Activated CD4-positive, CD25-positive, alpha-beta regulatory T cell treated with anti-CD3 and anti-CD28 coated beads, Interleukin-2, amount 50 U/mL, for 16 hours (primary cell): ENCODE results near the gene STK36.

Source experiments
- DNase-seq: peaks from one replicate; pipeline ENCODE4 v3.0.0-alpha.2; 2020; ENCODE audit warnings: low read depth, low spot score

The STK36 gene

GRCh38 chr2:218720048-218721041, 48.5 kb downstream of the STK36 start:
- no peak for DNase-seq

DNA sequence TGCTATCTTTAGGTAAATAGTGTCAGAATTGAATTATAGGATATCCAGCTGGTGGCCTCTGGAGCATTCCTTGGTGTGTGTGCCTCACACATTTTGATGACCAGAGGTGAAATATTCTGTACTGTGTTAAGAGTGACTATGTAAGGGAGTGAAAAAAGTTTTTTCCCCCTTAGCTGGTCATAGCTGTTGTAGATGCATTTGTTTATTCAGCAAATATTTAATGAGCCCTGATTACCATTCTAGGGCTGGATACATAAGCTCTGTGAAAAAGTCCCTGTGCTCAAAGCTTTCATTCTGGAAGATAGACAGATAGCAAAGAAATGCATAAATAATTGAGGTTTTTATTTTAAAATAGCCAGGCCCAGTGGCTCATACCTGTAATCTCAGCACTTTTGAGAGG, 49.6 kb downstream of the STK36 start:
- DNase-seq, result no peak

DNA sequence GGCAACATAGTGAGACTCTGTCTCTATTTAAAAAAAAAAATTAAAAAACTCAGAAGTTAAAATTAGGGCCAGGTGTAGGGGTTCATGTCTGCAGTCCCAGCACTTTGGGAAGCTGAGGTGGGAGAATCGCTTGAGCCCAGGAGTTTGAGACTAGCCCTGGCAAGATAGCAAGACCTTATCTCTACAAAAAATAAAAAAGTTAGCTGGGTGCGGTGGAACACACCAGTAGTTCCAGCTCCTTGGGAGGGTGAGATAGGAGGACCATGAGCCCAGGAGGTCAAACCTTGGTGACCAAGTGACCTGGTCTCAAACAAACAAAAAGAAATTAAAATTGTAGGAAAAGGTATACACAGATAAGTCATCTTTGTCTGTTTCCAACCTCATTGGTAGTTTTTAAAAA, 50.0 kb downstream of the STK36 start:
- DNase-seq, result no peak

- no peak for DNase-seq
Measured at GRCh38 chr2:218722419-218722818, 50.5 kb downstream of the STK36 start.

GRCh38 chr2:218722876-218723785, 51.2 kb downstream of the STK36 start:
- no peak for DNase-seq

DNA sequence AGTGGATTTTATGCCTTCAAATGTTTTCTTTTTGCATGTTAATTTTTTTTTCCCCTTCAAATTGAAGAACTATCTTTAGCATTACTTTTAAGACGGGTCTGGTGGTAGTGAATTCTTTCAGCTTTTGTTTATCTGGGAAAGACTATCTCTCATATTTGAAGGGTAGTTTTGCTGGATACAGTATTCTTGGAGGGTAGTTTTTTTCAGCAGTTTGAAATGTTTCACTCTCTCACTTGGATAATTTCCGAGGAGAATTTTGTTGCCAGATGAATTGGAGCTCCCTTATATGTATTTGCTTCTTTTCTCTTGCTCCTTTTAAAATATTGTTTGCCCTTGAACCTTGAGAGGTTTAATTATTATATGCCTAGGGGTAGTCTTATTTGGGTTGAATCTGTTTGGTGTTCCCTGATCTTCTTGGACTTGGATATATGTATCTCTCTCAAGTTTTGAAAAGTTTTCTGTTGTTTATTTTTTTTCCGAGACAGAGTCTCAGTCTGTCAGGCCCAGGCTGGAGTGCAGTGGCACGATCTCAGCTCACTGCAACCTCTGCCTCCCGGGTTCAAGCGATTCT, 54.2 kb downstream of the STK36 start:
- DNase-seq, result no peak

DNA sequence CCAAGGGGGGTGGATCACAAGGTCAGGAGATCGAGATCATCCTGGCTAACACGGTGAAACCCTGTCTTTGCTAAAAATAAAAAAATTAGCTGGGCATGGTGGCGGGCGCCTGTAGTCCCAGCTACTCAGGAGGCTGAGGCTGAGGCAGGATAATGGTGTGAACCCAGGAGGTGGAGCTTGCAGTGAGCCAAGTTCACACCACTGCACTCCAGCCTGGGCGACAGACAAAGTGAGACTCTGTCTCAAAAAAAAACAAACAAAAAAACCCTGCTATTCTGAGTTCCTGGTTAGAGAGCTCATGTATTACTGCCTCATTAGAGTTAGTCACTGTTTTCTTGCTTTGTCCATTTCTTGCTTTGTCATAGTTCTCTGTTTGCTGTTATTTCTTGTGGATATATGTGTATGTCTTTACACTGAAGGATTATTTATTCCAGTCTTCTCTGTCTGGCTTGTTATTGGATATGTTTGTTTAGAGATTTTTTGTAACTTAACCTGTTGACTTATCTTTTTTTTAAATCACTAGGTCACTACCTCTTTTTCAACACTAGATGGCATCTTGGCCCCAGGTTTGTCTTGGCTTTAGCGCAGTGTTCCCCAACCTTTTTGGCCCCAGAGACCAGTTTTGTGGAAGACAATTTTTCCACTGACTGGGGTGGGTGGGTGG, 55.7 kb downstream of the STK36 start:
- DNase-seq, result no peak

GRCh38 chr2:218729640-218730039, 57.8 kb downstream of the STK36 start:
- no peak for DNase-seq

- DNase-seq, result no peak
Measured at GRCh38 chr2:218732052-218732760, 60.3 kb downstream of the STK36 start.

- no peak for DNase-seq
Measured at GRCh38 chr2:218732761-218733158, 60.9 kb downstream of the STK36 start.

DNA sequence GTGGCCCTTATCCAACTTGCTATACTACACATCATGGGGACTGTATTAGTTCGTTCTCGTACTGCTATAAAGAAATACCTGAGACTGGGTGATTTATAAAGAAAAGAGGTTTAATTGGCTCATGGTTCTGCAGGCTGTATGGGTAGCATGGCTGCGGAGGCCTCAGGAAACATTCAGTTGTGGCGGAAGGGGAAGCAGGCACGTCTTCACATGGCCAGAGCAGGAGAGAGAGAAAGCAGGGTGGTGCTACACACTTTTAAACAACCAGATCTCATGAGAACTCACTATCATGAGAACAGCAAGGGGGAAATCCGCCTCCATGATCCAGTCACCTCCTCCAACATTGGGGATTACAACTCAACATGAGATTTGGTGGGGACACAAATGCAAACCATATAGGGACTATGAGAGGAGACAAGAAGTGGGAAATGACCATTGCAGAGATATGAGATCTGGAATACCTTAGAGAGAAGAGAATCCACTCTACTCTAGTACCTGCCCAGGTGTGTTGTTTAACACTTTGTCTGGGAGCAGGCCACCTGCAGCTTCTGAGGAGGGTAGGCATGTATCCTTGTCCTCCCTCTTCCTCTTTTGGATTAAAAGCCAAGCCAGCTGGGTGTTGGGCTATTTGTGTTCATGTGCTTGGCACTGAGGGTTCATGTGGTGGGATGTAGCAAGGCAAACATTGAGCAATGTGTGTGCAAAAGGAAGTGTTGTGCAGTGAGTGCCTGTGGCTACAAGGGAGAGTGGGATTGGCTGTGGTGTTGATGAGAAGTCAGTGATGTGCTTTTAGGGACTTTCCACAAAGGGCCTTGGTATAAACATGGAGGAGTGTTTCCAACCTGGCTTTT, 61.5 kb downstream of the STK36 start:
- no peak for DNase-seq

DNA sequence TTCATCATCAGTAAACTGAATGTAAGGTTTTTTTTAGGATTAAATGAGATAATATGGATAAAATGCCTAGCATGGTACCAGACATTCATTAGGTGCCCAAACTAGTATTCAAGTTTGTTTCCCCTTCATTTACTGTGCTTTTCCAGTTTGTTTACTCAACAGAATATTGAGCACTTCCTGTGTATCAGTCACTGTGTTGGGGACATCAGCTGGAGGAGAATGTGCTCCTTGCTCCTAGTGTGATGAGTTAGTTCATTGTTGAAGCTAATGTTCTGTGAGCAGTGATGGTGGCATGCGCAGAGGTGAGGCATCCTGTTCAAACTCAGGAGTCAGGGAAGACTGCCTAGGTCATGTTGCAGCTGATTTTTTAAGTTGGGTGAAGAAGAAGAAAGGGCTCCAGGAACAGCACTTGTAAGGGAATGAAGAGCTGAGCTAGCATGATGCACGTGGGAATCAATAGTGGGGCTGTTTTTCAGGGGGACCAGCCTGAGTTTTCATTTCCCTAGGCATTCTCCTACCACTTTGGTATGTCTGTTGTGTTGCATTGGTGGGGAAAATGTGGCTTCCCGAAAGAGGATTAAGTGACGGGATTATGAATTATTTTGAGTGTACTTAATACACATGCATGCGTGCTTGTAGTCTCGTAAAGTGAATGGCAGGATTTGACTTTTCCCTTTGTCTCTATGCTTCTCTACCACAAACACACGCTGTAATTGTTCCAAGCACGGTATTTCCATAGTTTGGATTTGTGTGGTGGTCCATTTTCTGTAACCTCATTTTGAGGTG, 62.5 kb downstream of the STK36 start:
- no peak for DNase-seq

GRCh38 chr2:218736531-218736930, 64.6 kb downstream of the STK36 start:
- no peak for DNase-seq

DNA sequence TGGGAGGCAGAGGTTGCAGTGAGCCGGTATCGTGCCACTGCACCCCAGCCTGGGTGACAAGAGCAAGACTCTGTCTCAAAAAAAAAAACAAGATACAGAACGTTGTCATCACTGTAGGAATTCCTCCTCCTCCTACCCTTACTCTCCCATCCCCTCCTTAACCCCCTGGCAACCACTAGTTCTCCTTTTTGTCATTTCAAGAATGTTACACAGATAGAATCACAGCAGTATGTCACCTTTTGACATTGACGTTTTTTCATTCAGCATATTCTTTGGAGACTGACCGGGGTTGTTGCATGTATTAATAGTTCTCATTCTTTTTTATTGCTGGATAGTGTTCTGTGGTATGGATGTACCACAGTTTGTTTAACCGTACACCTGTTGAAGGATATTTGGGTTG, 71.2 kb downstream of the STK36 start:
- no peak for DNase-seq

GRCh38 chr2:218744615-218745014, 72.7 kb downstream of the STK36 start:
- no peak for DNase-seq

- no peak for DNase-seq
Measured at GRCh38 chr2:218745160-218745558, 73.3 kb downstream of the STK36 start.

DNA sequence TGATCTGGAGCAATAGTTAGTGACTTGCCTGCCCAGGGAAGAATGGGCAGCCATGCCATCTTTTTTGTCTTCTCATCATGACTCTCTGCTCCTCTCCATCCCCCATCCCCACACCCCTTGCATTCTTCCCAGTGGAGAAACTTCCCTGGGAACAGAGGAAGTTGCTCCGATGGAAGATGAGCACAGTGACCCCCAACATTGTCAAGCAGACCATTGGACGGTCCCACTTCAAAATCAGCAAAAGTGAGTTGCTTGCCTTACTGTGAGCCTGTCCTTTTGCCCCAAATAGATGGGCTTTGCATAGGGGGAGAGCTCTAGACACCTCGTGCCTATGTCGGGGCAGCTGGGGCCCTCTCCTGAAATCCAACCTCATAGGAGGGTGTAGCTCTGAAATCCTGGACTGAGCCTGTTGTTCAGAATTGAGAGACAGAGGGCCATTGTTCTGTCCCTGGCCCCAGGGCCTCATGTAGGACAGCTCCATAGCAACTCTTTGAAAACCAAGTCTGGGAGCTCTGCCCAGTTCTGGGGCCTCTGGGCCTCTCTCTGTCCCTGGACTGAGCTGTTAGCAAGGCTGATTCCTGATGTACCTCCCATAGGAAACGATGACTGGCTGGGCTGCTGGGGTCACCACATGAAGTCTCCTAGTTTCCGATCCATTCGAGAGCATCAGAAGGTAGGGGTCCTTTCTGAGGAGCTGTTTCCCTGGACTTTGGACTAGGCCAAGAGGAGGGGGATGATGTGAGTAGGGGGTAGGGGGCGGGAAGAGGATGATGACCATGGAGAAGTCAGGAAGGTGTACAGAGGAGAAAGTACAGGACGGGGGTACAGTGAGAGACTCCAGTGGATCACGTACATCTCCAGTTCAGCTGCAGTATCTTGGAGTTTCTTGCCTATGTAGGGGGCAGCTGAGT, 73.9 kb downstream of the STK36 start:
- DNase-seq, result no peak

GRCh38 chr2:218746470-218746795, 74.5 kb downstream of the STK36 start:
- no peak for DNase-seq
